HUES64 (cell line): Measurements from ENCODE around the gene BAZ1B.

Experiments
- H3K27ac ChIP-seq: 2 replicates; pipeline ENCODE4 v1.7.0; 2013; ENCODE audit warnings: low read depth, low read length, inconsistent platforms
- H3K27me3 ChIP-seq: 2 replicates; pipeline ENCODE4 v1.6.1; 2013; ENCODE audit warnings: mild to moderate bottlenecking, low read length; ENCODE audit not compliant: insufficient read depth
- H3K36me3 ChIP-seq: 2 replicates; pipeline ENCODE4 v1.6.1; 2013; ENCODE audit warnings: mild to moderate bottlenecking, low read length; ENCODE audit not compliant: insufficient read depth
- H3K4me1 ChIP-seq: 2 replicates; pipeline ENCODE4 v1.6.1; 2013; ENCODE audit warnings: mild to moderate bottlenecking, low read length, moderate library complexity; ENCODE audit not compliant: insufficient read depth
- H3K4me3 ChIP-seq: 2 replicates; pipeline ENCODE4 v1.5.1; 2013; ENCODE audit warnings: mild to moderate bottlenecking, low read length, moderate library complexity
- H3K9ac ChIP-seq: 2 replicates; pipeline ENCODE4 v1.6.1; 2013; ENCODE audit warnings: mild to moderate bottlenecking, low read depth, low read length
- H3K9me3 ChIP-seq: 2 replicates; pipeline ENCODE4 v1.6.1; 2013; ENCODE audit warnings: low read depth, low read length; ENCODE audit not compliant: insufficient read depth
- WGBS: fragments of 150-250, 120-280 bp; methylation state at CpG from one replicate; pipeline ENCODE4 v1.1.7; 2013; ENCODE audit warnings: missing lambda C conversion rate; 5-methylcytosine and 5-hydroxymethylcytosine counted together

The BAZ1B gene

DNA sequence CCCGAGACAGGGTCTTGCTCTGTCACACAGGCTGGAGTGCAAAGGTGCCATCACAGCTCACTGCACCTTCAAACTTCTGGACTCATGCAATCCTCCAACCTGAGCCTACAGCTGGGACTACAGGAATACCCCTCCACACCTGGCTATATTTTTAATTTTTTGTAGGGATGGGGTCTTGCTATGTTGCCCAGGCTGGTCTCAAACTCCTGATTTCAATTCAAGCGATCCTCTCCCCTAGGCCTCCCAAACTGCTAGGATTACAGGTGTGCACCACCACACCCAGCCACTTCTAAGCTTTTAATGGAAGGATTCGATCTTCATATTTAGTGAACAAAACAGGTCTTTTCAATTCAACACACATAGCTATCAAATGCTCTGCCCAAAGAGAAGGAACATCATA, 58.8 kb downstream of the BAZ1B start:
- H3K4me3 ChIP-seq = no peak overlapping the region
- peaks cover 99% of the 10 kb centered on the region for H3K36me3 ChIP-seq
- H3K27me3 ChIP-seq = no peaks in the 10 kb centered on the region
- H3K4me1 ChIP-seq = no peaks in the 10 kb centered on the region
- no peak overlapping the region for H3K9ac ChIP-seq
- 91% methylated on average over 3 of the region's 3 CpGs for WGBS
- no peak overlapping the region for H3K27ac ChIP-seq
- H3K9me3 ChIP-seq = no peaks in the 10 kb centered on the region

DNA sequence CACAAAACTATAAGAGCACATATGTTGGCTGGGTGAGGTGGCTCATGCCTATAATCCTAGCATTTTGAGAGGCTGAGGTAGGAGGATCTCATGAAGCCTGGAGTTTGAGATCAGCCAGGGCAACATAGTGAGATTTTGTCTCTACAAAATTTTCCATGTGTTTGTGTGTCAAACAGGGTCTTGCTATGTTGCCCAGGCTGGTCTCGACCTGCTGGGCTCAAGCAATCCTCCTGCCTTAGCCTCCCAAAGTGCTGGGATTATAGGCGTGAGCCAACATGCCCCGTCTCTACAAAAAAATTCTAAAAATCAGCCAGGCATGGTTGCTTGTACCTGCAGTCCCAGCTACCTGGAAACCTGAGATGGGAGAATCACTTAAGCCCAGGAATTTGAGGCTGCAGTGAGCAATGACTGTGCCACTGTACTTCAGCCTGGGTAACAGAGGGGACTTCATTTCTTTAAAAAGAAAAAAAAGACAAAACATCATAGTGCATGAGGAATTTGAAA, 60.3 kb downstream of the BAZ1B start:
- Histone ChIP-seq H3K9me3 (no peaks in the 10 kb centered on the region), H3K9ac (no peak overlapping the region), H3K36me3 (peaks cover 99% of the 10 kb centered on the region), H3K4me1 (no peaks in the 10 kb centered on the region), H3K27me3 (no peaks in the 10 kb centered on the region), H3K27ac (no peak overlapping the region), H3K4me3 (no peak overlapping the region)
- 95% methylated on average over 3 of the region's 3 CpGs for WGBS

DNA sequence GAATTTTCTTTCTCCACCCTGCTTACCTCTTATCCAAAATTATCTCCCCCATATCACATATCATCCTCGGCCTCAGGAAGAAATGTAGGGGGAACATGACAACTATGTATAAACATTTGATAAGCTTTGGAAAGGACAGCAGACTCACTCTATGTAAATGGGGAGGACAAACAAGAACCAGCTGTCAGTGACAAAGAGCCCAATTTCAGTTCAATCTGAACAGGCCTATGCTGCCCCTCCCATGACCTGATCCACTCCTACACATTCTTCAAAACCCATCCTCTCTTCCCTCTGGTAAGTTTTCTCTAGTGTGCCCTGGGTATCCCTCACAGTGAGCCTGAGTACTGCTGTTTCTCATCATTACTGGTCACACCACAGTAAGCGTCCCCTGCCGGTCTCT, 67.7 kb downstream of the BAZ1B start:
- H3K9ac ChIP-seq = no peak overlapping the region
- 91% methylated on average over 2 of the region's 3 CpGs for WGBS
- no peak overlapping the region for H3K4me3 ChIP-seq
- no peaks in the 10 kb centered on the region for H3K4me1 ChIP-seq
- H3K36me3 ChIP-seq = peaks cover 91% of the 10 kb centered on the region
- H3K27me3 ChIP-seq = no peaks in the 10 kb centered on the region
- H3K27ac ChIP-seq = no peak overlapping the region
- H3K9me3 ChIP-seq = no peaks in the 10 kb centered on the region

DNA sequence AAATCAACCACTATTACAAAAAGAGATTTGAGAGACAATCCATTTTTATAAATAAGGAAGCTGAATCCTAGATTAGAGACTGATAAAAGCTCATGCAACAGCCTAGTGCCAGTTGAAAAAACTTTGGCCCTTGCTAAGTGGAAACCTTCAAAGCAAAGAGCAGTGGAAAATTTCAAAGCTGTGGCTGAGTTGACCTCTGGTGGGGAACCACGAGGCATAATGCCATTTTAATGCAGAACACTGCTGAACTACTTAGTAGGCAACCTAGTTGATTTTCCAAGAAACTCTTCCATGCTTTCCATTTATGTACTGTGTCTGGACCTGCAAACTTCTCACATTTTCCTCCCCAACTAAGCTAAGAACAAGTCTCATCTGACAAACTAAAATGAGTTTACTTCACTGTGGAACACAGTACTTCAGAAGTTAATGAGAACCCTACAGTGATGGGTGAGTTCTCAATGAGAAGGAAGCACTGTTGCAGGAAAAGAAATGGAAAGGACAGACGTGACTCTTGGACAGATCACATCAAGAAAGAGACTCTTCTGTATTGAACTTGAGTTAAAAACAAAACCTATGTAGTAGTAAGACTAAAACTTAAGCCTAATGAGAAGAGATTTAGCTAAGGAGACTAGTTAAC, 69.0 kb downstream of the BAZ1B start:
- Histone ChIP-seq H3K4me1 (no peaks in the 10 kb centered on the region), H3K9me3 (no peaks in the 10 kb centered on the region), H3K27me3 (no peaks in the 10 kb centered on the region), H3K4me3 (no peak overlapping the region), H3K27ac (no peak overlapping the region), H3K36me3 (peaks cover 91% of the 10 kb centered on the region), H3K9ac (no peak overlapping the region)
- WGBS = 94% methylated on average over 2 of the region's 2 CpGs

DNA sequence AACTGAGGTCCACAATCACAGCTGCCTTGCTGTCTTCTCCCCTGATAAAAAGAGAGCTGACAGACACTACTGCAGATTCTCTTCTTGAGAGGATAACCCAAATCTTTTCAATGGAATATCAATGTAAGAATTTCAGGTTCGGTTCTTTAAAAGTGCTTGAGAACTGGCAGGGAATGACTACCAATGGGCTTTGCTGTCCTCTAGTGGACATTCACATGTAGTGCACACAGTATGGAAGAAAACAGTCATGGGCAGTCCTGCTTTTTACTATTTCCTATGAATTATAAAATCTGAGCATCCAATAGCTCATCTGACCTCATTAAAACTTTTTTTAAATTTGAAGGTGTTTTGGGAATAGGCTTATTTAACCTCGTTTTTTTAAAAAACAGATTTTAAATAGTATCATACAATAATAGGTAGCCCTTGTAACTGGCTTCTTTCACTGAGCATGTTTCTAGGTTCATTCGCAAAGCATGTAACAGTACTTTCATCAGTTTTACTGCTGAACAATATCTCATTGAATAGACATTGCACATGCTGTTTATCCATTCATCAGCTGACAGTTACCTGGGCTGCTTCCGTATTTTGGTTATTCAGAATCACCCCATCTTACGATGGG, 70.2 kb downstream of the BAZ1B start:
- WGBS = 91% methylated on average over 4 of the region's 5 CpGs
- no peak overlapping the region for H3K27ac ChIP-seq
- H3K36me3 ChIP-seq = peaks cover 91% of the 10 kb centered on the region
- no peaks in the 10 kb centered on the region for H3K4me1 ChIP-seq
- no peaks in the 10 kb centered on the region for H3K9me3 ChIP-seq
- H3K4me3 ChIP-seq = no peak overlapping the region
- no peaks in the 10 kb centered on the region for H3K27me3 ChIP-seq
- no peak overlapping the region for H3K9ac ChIP-seq

DNA sequence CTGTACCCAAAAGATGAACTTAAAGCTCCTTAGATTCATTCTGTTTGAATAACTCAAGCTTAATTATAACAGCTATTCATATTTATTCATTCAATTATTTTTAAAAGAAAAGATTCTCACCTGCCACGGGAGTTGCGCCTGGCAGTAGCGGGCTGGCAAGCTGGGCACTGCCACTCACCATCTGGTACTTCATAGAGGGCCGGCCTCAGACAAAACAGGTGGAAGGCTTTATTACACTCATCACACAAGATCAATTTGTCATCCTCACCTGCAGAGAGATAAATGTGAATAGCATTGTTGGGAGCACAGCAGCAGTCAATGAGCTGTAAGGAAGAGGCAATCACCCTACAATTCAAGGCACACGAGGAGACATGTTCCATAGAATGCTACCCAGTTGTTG, 72.7 kb downstream of the BAZ1B start:
- whole genome bisulfite sequencing = 96% methylated on average over 5 of the region's 5 CpGs
- Histone ChIP-seq H3K27me3 (no peaks in the 10 kb centered on the region), H3K36me3 (peaks cover 92% of the 10 kb centered on the region), H3K27ac (no peak overlapping the region), H3K4me1 (no peaks in the 10 kb centered on the region), H3K4me3 (no peak overlapping the region), H3K9ac (no peak overlapping the region), H3K9me3 (no peaks in the 10 kb centered on the region)

DNA sequence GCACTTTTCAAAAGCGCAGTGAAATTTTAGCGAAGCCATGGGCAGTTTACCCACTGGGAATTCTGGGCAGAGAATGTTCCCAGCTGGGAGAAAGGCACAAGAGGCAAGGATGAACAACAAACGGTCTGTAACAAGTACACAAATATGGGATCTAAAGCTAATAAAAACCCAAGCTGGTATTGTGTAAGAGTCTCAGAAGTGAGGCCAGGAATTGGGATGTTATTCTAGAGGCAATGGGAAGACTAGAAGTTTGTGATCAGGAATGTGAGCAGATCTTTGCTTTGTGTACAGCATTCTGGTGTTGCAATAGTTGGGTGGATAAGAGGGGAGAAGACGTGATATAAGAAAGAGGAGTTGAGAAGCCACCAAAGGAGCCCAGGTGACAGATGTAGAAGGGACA, 73.5 kb downstream of the BAZ1B start:
- Histone ChIP-seq H3K4me1 (0 out of 2 replicates have a peak, but pooled peaks cover 5% of the 10 kb centered on the region), H3K27me3 (no peaks in the 10 kb centered on the region), H3K27ac (no peak overlapping the region), H3K9ac (no peak overlapping the region), H3K9me3 (no peaks in the 10 kb centered on the region), H3K4me3 (no peak overlapping the region), H3K36me3 (peaks cover 95% of the 10 kb centered on the region)
- WGBS = 97% methylated on average over 4 of the region's 4 CpGs

DNA sequence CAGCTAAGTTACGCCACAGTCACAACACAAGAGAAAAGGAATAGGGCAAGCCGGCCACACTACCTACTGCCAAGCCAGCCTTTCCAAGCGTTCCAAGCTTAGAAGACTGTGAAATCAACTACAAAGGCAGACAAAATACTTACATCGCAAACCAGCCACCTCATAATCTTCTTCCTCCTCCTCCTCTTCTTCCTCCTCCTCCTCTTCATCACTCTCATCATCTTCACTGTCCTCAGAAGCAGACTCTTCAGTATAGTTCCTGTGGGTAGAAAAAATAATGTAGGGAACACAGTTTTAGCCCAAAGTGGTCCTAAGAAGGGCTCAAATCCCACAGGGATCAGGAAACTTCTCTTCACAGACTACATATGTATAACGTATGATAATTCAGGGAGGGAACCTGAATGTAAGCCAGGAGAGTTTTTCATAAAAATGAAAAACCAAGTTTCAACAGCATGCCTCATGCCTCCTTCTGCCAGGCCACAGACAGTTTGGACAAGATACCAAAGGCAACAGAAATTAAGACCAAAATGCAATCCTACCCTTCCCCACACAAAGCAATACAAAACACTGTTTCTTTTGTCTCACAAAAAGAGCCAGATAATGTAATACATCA, 74.9 kb downstream of the BAZ1B start:
- no peaks in the 10 kb centered on the region for H3K27me3 ChIP-seq
- no peak overlapping the region for H3K27ac ChIP-seq
- H3K9ac ChIP-seq = no peak overlapping the region
- H3K36me3 ChIP-seq = peaks cover 100% of the 10 kb centered on the region
- H3K9me3 ChIP-seq = no peaks in the 10 kb centered on the region
- 0 out of 2 replicates have a peak, but pooled peaks cover 6% of the 10 kb centered on the region for H3K4me1 ChIP-seq
- WGBS = 92% methylated on average over 5 of the region's 5 CpGs
- H3K4me3 ChIP-seq = no peak overlapping the region

DNA sequence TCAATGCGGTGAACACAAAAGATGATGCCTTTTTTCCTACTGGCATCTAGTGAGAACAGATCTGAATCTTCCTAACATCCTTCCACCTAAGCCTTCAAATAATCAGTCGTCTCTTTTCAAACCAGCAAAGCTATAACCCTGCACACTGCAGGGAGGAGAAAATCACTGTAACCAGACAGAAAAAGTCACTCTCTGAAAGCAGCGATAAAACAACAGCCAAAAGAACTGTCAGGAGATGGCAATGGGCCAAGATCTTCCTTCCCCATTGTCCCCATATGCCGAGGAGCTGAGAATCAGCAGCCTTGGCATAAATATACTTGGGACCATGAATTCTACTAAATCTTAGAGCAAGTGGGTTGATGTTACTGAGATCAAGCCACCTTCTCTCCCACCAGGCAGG, 75.4 kb downstream of the BAZ1B start:
- H3K27me3 ChIP-seq = no peaks in the 10 kb centered on the region
- 95% methylated on average over 4 of the region's 4 CpGs for WGBS
- H3K27ac ChIP-seq = no peak overlapping the region
- no peak overlapping the region for H3K9ac ChIP-seq
- peaks cover 100% of the 10 kb centered on the region for H3K36me3 ChIP-seq
- H3K4me3 ChIP-seq = no peak overlapping the region
- H3K4me1 ChIP-seq = 0 out of 2 replicates have a peak, but pooled peaks cover 6% of the 10 kb centered on the region
- no peaks in the 10 kb centered on the region for H3K9me3 ChIP-seq

DNA sequence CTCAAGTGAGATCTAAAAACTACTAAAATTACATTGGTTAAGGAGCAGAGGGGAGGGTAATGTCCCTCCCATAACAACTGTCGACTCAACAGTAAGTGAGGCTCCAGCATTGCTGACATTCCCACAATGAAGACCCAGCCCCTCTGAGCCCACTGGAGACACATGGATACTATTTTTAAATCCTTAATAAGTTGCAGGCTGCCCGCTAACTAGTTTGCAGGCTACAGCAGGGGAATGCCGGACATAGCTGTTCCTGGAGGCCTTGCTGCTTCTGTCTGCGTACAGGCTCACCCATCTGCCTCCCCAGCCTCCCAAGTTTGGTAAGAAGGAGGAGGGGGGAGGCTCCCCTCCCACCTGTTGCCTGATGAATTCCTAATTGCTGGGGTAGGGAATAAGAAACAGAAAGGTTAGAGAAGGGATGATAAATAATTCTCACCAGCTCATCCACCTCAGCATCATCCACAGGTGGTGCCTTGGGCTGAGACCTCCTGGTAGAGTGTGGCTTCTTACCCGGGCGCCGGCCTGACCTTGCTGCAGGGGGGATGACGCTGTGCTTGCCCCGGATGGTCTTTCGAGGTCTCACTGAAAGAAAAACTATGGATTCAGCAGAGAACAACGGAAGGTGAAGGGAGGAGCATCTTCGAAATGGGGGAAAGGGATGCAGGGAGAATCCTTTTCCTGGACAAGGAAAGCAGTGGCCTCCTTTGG, 78.4 kb downstream of the BAZ1B start:
- H3K4me1 ChIP-seq = 0 out of 2 replicates have a peak, but pooled peaks cover 6% of the 10 kb centered on the region
- no peak overlapping the region for H3K27ac ChIP-seq
- H3K9me3 ChIP-seq = no peaks in the 10 kb centered on the region
- no peak overlapping the region; the same call in 1 of the 2 replicates for H3K9ac ChIP-seq
- no peak overlapping the region for H3K4me3 ChIP-seq
- no peaks in the 10 kb centered on the region for H3K27me3 ChIP-seq
- H3K36me3 ChIP-seq = peaks cover 97% of the 10 kb centered on the region
- 91% methylated on average over 12 of the region's 12 CpGs for WGBS
